NCI-H69 (cell line): ENCODE data around the gene CPAMD8.
"Not testable (repeated sequence)": the region's sequence is repeated elsewhere in the genome, so short reads cannot be mapped to it uniquely, and the experiment has no call there.

Experiments
- DNase-seq: peaks from one replicate; lab custom pipeline; 2025; lab: John Stamatoyannopoulos, UW

The CPAMD8 gene

DNA sequence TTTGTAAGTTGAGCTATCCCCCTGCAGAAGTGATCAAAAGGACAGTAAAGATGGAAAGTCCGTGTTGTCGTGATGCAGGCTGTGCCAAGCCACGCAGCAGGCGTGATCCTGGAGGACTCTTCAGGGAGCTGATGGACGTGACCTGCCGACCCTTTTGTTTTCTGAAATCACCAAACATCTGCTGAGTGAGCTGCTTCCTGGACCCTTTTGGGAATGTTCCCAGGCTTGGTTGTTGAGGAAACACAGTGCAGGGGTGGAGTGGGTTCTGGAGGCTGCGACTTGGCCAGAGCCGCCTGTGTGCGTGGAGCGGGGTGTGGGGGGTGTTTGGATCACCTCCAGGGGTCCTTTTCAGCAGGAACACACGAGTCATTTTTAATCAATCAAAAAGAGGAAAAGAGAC, 15.4 kb upstream of the CPAMD8 start:
- DNase-seq = peak; percentile 71

DNA sequence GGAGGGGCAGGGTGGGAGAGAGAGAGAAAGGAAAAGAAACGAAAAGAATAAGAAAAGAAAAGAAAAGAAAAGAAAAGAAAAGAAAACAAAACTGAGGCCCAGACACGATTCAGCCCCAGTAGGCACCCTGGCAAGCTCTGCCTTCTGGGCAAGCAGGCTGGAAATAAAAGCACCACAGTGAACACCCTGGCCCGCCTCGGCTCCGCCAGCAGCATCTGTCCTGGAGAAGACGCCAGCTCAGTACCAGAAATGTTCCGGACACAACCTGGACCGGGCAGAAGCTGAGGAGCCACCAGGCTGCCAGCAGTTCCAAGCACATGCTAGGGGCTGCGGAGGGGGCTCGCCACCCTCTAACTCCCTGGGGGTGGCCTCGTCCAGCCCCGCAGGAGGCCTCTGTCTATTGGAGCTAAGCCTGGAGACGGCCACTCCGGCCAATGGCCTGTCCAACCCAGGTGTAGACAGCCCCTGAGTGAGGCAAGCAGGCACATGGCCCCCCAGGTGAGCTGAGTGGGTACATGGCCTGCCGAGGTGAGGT, 11.4 kb upstream of the CPAMD8 start:
- DNase-seq = no peak

DNA sequence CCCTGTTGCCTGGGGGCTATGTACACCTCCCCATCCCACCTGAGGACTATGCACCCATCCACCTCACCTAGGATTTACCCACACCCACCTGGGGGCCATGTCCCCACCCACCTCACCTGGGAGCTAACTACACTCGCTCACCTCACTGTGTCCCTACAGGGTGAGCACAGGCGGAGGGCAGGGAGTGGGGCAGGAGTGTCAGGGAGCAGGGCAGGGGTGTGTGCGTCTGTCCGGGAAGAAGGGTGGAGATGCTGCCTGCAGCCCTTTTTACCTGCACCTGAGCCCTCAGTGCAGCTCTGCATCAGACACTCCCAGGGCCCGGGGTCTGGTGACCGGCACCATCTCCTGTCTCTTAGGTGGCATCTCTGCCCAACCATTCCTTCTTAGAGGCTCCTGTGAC, 10.6 kb upstream of the CPAMD8 start:
- DNase-seq = no peak

DNA sequence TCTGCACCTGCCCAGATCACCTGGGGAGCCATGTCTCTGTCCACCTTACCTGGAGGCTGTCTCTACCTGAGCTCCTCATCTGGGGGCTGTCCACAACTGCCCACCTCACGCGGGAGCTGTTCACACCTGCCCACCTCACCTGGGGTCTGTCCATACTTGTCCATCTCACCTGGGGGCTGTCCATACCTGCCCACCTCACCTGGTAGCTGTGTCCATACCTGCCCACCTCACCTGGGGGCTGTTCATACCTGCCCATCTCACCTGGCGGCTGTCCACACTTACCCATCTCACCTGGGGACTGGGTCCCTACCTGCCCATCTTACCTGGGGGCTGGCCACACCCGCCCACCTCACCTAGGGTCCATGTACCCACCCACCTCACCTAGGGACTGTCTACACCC, 10.0 kb upstream of the CPAMD8 start:
- DNase-seq = no peak

DNA sequence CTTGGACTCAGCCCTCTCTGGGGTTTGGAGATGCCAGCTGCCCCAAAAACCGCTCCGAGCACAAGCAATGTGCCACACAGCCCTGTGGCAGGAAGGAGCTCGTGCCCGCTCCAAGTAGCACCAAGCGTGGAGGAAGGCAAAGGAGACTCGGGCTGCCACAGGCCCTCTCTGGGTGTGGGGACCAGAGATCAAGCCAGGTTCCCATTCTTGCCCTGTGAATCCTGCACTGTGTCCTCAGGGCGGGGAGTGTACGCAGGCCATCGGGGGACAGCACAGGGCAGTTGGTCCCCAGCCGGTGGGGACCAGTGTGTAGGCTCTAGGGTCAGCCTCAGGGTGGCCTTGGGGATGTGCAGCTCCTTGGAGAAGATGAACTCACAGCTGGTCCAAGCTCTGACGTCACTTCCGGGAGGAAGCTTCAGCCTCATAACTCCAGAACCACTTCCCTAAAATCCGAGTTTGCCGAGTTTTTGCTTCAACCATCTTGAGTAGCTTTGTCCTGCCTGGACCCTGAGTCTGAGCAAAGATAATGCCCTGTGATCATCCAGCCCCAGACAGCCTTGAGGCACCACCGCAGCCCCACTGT, 9.3 kb upstream of the CPAMD8 start:
- no peak for DNase-seq

DNA sequence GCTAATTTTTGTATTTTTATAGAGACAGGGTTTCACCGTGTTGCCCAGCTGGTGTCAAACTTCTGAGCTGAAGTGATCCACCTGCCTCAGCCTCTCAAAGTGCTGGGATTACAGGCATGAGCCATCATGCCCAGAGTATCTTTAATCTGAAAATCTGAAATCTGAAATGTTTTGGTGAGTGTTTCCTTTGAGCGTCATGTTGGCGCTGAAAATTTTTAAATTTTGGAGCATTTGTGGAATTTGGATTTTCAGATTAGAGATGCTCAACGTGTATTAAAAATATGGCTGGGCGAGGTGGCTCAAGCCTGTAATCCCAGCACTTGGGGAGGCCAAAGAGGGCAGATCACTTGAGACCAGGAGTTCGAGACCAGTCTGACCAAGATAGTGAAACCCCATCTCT, 5.1 kb upstream of the CPAMD8 start:
- DNase-seq = no peak

DNA sequence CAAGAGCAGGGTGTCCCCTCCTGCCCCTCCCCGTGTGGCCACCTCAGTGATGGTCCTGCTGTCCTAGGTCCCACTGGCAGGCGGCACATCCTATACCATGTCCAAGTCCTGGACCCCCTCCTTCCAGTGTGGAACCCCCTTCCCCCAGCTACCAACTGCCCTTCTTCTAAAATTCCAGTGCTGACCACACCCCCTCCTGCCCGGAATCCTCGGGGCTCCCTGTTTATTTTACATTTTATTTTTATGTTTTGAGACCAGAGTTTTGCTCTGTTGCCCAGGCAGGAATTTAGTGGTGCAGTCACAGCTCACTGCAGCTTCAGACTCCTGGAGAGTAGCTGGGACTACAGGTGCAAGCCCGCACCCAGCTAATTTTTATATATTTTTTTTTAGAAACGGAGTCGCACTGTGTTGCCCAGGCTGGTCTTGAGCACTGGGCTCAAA, 945 bp upstream of the CPAMD8 start:
- no peak for DNase-seq

DNA sequence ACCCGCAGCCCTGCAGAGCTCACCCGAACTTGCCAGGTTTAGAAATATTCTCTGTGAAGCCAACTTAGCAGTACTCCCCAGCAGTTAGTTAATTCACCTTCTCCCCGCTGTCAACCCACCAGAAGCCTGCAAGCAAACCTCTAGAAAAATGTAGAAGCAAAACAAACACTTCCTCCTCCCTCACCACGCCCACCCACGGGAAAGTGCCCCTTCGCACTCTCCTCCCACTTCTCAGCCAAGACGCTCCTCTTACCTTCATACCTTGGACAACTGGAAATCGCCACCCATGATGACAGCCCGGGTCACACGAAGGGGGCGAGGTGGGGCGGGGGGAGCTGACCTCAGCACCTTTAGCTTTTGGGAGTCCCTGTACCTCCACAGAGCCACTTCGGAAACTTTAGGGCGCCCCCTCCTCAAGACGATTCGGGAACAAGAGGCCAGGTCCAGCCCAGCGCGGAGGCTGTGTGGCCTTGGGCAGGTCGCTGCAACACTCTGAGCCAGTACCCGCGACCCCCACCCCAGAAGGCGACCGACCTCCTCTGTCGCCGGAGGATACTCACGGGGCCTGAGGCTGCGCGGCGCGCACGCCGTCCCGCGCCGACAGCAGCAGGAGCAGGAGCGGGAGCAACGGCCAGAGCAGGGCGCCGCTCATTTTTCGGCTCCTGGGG, 485 bp downstream of the CPAMD8 start:
- peak; percentile 15 for DNase-seq

DNA sequence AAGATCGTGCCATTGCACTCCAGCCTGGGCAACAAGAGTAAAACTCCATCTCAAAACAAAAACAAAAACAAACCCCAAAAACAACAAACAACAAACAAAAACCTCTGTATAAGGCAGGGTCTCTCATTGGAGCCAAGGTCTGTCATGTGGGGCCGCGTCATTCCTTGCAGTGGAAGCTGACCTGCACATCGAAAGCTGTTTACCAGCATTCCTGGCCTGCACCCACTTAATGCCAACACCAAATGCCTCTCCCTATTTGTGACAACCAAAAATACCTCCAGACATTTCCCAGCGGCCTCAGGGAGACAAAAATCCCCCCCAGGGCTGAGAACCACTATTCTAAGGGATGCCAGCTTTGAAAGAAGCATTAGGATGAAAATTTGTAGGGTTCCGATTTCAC, 1.2 kb downstream of the CPAMD8 start:
- no peak for DNase-seq

DNA sequence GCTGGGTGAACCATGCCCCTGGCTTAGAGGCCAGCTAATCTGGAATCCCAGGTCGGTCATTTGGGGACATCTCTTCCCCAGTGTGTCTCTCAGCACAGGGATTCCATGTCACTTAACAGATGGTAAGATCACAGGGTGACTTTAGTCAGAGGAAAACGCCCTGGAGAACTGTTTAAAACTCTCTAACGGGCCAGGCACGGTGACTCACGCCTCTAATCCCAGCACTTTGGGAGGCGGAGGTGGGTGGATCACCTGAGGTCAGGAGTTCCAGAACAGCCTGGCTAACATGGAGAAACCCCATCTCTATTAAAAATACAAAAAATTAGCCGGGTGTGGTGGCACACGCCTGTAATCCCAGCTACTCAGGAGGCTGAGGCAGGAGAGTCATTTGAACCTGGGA, 1.7 kb downstream of the CPAMD8 start:
- DNase-seq = not testable (repeated sequence)

DNA sequence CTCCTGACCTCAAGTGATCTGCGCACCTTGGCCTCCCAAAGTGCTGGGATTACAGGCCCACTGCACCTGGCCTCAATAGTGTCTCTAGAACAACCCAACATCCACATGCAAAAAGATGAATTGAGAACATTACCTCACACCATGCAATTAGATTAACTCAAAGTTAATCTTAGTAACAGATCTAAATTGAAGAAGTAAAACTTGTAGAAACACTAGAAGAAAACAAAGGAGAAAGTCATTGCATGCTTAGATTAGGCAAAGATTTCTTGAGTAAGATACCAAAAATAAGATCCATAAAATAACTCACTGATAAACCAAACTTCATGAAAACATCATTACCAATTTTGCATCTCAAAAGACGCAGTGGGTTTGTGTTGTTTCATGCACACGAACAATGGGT, 2.8 kb downstream of the CPAMD8 start:
- DNase-seq = no peak

DNA sequence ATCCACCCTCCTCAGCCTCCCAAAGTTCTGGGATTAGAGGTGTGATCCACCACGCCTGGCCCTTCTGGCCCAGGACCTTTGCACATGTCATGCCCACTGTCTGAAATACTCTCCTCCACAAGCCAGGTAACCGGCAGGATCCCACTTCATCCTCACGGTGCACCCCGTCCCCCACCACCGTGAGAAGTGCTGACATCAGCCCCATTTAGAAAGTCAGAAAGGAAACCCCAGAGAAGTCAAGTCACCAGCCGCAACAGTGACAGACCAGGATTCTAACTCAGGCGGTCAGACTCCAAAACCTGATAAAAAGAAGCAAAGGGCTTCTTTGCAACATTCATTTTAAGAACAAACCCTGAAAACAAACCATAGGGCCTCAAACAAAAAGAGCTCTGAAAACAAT, 3.9 kb downstream of the CPAMD8 start:
- DNase-seq = no peak

DNA sequence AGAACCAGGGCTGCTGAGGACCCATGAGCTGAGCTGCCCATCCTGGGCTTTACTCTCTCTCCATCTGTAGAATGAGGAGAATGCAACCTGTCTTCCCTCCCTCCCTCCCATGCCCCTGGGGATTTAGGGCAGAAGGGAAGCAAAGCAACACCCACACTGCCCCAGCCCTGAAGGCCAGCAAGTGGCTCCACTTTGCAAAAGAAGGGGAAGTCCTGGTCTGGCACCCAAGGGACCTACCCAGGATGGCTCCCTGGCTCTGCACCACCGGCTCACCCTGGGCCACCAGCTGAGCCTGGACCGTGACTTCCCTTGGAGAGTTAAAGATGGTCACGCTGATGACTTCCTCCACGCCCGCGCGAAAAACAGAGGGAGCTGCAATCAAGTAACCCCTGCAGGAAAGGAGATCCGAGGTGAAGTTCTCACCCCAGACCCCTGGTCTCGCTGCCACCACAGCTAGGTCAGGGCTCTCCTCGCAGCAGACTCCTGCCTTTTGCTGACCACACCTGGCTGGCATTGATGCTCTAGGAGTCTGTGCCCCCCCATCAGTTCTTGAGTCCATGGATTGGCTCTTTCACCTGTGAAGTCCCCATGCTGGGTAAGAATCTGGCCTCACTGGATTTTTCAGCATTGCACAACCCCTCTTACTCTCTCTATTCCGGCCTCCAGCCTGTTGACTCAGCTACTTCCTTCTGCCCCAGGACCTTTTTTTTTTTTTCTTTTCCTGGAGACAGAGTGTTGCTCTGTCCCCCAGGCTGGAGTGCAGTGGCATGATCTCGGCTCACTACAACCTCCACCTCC, 4.6 kb downstream of the CPAMD8 start:
- DNase-seq = no peak

DNA sequence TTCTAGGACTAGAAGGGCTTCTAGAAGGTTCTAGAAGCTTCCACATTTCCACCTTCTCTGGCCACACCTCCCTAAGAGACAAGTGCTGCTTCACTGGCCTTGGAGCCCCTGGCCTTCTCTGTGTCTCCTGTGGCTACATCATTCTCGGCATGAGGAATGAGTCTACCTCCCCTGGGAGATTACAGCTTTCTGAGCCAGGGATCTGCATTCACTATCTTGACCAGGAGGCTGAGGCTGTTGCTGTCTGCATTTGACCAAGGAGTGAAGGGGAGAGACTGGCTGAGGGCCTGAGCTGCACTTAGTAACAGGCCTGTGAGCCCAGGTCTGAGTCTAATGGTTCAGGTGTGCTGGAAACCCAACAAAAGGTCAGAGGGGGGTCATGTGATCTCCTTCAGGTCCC, 5.3 kb downstream of the CPAMD8 start:
- no peak for DNase-seq

DNA sequence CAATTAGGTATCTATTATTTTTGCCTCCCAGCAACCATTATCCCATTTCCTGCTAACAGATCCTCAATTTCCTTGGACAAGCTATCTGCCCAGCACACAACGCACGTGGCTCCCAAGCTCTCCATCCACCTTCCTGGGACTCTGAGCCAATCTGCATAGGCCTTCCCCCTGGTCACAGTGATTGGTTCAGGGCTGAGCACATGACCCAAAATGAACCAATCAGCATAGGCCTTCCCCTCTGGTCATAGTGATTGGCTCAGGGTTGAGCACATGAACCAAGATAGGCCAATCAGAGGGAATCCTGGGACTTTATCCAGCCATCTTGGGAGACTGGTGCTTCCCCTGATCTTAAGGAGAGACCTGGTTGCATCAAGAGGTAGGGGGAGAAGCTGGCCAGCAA, 5.8 kb downstream of the CPAMD8 start:
- no peak for DNase-seq

DNA sequence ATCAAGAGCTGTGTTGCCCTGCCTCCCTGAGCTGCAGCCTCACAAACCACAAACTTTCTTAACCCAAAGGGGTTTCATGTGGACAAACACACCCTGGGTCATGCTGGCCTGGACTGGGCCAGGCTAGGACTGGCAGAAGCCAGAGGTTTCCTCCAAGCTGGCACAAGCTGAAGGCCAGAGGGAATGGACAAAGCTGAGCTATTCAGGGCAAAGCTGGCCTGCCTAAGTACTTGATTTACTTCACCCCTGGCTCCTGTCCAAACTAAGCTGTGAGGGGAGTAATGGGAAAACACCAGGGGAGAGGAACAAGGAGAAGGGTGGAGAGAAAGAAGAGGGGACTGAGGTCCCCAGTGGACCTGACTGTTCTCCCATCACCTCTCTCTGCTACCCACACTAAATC, 6.2 kb downstream of the CPAMD8 start:
- peak; percentile 48 for DNase-seq

DNA sequence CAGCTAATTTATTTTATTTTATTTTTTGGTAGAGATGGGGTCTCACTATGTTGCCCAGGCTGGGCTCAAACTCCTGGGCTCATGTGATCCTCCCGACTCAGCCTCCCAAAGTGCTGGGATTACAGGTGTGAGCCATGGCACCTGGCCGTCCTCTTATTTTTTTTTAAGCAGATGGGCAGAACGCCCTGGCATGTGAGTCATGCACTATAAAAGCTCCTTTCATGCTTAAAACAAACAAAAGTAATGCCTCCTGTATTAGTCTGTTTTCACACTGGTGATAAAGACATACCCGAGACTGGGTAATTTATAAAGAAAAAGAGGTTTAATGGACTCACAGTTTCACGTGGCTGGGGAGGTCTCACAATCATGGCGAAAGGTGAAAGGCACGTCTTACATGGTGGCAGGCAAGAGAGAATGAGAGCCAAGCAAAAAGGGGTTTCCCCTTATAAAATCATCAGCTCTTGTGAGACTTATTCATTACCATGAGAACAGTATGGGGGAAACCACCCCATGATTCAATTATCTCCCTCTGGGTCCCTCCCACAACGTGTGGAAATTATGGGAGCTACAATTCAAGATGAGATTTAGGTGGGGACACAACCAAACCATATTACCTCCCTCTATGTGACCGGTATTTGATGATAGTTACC, 12.3 kb downstream of the CPAMD8 start:
- DNase-seq = not testable (repeated sequence)

DNA sequence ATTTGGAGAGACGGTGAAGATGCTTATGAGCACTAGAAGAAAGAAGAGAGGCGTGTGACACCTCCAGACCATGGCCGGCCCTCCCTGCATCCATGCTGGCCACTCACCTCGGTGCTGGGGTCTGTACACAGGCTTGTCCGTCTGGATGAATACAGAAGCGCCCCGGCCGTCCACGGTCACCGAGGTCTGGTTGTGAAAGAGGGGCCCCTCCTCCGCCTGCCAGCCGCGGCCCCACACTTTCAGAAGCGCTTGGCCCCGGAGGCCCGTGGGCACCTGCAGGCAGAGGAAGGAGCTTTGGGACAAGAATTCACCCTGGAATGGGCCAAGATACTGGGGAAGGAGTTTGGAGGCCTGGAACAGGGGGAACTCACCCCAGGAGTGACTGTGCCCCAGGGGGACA, 15.1 kb downstream of the CPAMD8 start:
- DNase-seq = no peak

DNA sequence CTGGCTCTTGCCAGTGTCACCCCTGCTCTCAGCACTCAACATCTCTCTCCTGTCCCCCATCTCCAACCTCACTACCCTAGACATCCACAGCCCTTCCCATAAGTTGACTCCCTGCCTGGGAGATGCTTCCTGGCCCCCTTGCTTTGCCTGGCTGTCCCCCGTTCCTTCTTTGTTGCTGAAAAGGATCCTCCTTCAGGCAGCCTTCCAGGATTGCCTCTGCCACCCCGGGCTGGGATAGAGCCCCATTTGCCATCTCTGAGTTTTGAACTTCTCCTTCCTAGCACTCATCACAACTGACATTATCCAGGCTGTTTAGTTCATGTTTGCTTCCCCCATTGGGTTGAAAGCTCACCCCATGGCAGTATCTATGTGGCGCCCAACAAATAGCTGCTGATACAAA, 20.0 kb downstream of the CPAMD8 start:
- DNase-seq = no peak

DNA sequence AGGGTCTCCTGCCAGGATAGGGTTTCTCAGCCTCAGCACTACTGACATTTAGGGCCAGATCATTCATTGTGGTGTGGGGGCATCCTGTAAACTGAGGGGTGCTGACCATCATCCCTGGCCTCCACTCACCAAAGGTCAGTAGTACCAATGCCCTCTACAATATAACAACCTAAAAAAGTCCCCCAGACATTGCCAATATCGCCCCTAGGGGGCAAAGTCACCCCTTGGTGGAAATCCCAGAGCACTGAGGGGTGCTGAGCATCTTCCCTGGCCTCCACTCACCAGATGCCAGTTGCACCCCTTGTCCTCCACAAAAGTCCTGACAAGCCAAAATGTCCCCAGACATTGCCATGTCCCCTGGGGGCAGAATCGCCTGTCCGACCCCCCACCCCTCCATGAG, 21.6 kb downstream of the CPAMD8 start:
- no peak for DNase-seq

DNA sequence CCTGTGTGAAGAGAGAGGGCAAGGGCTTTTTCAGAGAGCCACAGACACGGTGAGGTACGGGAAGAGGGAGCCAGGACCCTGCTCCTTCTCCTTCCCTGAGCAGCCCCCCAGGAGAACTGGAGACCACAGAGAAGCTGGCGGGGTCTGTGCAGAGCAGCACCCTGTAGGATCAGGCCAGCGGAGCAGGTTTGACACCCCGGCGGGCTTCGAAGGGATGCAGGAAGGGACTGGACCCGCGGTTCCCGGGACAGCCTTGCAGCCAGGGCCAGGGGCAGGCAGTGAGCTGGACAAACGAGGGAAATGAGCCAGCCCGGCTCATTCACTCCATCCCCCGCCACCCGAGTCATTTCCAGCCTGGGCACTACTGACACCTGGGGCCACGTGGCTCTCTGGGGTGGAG, 22.2 kb downstream of the CPAMD8 start:
- DNase-seq = no peak

DNA sequence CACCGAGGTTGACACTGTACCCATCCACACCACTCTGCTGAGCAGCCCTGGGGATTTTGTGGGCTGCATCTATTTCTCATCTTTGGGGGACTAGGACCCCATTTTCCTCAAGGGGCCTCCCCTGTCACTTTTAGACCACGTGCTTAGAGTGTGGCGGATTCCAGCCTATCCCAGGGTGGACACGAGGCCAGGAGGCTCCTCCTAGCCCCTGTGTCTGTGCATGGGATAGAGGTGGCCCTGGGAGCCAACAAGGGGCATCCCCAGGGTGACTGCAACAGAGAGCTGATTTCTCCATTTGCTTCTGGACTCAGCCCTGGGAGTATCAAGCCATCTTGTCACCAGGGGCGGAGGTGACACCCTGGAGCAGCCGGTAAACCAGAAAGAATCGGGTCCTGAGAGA, 24.2 kb downstream of the CPAMD8 start:
- DNase-seq = no peak
